Stimulated activated CD8-positive, alpha-beta memory T cell treated with anti-CD3 and anti-CD28 coated beads, Interleukin-7, amount 100 ng/mL, for 1 hour (primary cell): ENCODE results near the gene MTMR1.

Source experiments
- DNase-seq, 2 donors: peaks; one replicate each; pipeline ENCODE4 v3.0.0-alpha.2; 2020; ENCODE audit warnings: low read depth in 2 of 2

MTMR1 gene

DNA sequence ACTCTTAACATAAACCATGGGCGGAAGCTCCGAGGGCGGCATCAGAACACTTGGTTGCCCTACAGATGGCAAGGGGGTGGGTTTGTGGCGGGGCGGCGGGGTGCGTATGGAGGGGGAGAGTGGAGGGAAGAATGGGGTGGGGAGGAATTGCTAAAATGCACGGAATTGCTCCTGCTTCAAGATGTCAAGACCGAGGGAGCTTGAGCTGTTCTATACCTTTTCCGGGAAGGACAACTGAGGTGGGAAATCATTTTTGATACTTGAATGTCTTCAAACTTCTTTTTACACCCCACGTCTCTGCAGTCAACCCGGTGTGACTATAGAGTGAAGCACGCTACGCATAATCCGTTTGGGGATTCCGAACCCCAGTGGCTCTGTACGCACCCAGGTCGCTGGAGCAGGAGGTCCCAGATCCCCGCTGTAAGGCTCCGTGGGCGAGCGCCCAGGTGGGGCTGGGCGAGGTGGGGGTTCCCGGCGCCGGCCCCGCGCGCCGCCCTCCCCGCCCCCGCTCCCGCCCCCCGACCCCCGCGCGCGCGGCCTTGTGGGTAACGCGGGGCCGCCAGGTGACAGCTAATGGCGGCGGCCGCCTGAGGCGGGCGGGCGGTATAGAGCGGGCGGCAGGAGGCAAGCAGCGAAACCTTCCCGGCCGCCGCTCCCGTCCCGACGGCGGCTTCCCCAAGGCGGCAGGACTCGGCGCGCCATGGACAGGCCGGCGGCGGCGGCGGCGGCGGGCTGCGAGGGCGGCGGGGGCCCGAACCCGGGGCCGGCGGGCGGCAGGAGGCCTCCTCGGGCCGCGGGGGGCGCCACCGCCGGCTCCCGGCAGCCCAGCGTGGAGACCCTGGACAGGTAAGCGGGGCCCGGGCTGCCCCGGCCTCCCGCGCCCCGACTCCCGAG is at the start of gene MTMR1:
Gene MTMR1, plus strand, starts transcription at position 566 of the 894 bp plus-strand sequence. Its CDS starts 135 bp downstream, at position 701.
- peak; percentile 19 to 20 for DNase-seq

DNA sequence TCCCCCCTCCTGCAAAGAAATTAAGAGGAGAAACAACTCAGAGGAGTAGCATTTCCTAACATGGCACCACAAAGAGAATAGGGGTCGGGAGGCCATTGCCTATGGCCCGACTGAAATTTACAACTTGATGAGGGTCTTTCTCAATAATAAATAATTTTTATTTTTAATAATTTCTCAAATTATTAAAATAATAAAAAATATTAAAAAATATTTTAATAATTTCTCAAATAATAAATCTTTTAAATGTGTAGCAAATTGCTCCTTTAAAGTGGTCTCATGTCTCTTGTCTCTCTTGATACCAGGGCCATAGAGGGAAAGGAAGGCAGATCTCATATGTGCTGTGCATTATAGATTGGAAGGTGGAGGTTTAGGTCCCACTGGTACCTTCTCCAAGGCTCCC is 49.2 kb upstream of the MTMR1 start:
- no peak for DNase-seq

DNA sequence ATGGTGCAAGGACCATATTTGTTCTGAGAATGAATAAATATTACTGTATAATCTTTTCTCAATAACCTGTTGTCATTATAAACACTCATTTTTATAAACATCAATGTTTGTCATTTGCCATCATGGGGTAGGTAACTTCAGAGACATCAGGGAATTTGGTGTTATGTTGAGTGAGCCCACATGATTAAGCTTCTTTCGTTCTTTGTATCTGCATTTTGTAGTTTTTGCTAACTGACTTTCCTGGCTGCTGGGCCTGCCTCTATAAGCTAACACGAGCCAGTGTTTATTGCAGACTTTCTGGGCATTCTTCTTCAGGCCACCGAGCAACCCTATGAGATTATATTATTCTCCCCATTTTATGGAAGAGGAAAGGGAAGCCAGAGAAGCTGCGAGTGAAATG is 48.8 kb upstream of the MTMR1 start:
- no peak for DNase-seq

DNA sequence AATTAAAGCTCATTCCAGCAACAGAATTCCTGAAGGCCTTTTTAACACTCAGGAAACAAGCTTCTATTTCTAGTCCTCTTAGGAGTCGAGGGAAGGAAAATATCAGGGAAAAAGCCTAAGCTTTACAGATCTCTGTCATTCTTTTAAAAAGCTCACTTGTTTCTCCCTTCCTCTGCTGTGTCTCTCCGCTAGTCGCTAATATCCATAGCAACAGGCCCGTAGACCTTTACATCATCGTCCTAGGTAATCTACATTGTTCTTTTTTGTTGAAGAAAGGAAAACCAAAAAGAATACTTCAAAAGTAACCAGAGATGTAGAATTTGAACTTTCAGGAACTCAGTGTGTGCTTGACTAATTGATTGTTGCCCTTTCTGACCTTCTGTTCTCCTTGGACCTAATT is 45.9 kb upstream of the MTMR1 start:
- no peak for DNase-seq

DNA sequence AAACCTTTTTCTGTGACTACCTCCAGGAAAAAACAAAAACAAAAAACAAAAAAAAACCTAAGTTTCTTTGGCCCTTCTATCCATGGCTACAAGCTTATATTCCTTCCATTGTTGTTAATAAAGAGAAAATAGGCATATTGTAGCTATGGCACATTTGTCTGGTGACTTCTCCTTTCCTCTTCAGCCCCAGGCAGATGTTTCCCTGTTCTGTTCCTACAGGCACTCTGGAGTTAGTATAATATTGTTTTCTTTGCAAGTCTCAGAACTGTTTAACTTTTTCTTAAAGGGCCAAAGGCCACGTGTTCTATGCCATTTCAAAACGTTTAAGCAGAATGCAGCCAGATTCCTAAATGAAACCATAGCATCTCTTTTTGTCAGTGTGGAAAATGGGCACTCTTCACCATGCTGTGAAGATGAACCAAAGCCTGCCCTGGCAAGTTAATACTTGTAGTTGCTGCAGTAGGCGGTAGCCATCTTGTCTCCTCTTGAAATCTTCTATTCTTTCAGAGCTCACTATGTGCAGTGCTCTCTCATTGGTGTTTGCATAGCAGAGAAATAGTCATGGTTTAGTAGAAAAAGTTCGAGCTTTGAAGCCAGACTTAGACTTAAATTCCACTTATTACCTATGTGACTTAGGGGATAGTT is 44.8 kb upstream of the MTMR1 start:
- no peak for DNase-seq

GRCh38 chrX:150649096-150649870 is 43.9 kb upstream of the MTMR1 start:
- no peak for DNase-seq

GRCh38 chrX:150651906-150652305 is 41.3 kb upstream of the MTMR1 start:
- DNase-seq, result no peak

DNA sequence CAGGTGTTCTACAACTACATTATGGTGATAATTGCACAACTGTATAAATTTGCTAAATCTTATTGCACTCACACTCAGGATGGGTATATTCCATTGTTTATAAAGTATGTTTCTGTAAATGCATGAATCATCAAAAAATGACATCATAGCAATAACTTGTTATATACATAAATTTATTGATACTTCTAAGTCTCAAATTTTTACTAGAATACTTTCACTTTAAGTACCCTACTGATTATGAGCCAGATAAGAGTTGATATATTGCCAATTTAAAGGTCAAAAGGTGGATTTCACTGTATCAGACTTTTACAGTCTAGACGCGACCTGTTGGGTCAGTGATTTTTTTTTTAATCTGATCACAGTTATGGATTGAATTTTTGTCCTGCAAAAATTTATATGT is 37.4 kb upstream of the MTMR1 start:
- DNase-seq, result no peak

GRCh38 chrX:150663073-150663472 is 30.1 kb upstream of the MTMR1 start:
- DNase-seq, result no peak

GRCh38 chrX:150664290-150664689 is 28.9 kb upstream of the MTMR1 start:
- DNase-seq, result no peak

- no peak for DNase-seq
These were observed 17.0 kb upstream of the MTMR1 start for GRCh38 chrX:150676221-150676620.

- no peak for DNase-seq
These were observed 12.2 kb upstream of the MTMR1 start for GRCh38 chrX:150680974-150681373.

DNA sequence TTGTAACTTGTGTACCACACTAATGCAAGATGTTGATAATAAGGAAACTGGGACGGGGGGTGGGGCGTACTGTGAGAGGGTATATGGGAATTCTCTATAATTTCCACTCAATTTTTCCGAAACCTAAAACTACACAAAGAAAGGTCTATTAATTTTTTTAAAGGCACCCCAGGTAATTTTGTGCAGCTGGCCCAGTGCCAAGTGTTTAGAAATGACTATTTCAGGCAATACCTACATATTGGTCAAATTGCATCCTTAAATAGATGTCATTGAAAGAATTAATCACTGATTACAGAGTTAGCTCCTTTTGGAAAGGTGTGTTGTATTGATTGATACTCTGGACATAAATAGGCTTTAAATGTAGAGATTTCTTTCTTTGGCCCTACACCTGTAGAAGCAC is 10.1 kb upstream of the MTMR1 start:
- no peak for DNase-seq

GRCh38 chrX:150683536-150684146 is 9.6 kb upstream of the MTMR1 start:
- no peak for DNase-seq

DNA sequence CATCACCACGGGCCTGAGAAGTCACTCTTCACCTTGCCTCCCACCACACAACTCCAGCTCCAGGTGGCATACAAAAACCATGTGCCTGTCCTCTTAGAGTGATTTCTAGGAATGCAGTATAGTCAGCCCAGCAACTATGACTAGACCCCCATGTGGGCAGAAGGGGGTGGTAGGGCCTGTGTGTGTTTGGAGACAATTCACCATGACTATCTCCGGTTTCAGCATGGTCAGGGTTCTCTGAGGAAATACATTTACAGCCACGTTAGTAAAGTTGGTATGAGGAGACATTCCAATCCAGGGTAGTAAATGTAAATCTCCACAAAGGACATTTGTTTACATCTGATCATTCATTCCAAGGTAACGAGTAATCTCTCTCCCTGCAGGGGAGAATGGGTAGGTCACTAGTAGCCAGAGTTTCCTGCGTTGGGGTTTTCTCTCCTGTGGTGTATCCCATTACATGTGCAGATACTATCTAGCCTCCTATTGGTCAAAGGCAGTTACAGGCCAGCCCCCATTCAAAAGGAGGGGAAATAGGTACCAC is 4.2 kb upstream of the MTMR1 start:
- no peak for DNase-seq

- DNase-seq, result no peak
These were observed 3.1 kb upstream of the MTMR1 start for GRCh38 chrX:150690126-150690525.

DNA sequence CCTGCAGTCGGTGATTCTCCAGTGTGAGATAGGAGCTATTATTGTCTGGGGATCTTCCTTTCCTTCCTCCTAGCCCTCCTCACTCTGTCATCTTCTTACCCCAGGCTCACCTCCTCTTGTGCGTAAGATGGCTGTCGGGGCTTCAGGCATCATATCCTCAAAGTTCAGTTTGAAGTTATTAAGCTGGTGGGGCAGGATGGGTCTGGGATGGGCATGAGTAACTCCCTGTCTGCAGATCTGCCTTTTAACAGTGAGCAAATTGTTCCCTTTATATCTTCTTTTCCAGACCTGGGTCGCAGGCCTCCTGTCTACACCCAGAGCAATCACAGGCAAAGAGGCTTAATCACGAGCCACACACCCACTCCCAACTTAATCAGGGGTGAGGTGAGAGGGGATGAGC is 900 bp upstream of the MTMR1 start:
- DNase-seq, result no peak

- peak; percentile 25 to 34 for DNase-seq
These were observed 754 bp downstream of the MTMR1 start for GRCh38 chrX:150693725-150694574.

- DNase-seq, result no peak
These were observed 1.7 kb downstream of the MTMR1 start for GRCh38 chrX:150694738-150695410.

- DNase-seq, result no peak
These were observed 3.1 kb downstream of the MTMR1 start for GRCh38 chrX:150696331-150696730.
